Measurements from ENCODE around the gene SCAMP1. TPM values are rescaled to one million over a fixed set of nuclear protein-coding genes. Genes with fewer than 3 reads are reported as not detected.

SCAMP1 gene
- total RNA-seq, 2 experiments from 2014 or later, result 13.6 to 14.8 TPM

- intact Hi-C loops (cut with micrococcal nuclease), result no loop called here
- TF ChIP-seq CTCF (IDR thresholded peaks at IDR 0.05), result no peak
- ChIA-PET CTCF (no interaction called here), POLR2A (no interaction called here)
- ATAC-seq (no peak), DNase-seq (no peak)
- Mint-ChIP-seq H3K27me3 (peaks cover 58% of the 10 kb centered on the region), H3K27ac (no peak overlapping the region), H3K36me3 (ENCODE audit: low read depth) (no peaks in the 10 kb centered on the region), H3K4me1 (ENCODE audit: low read depth) (peaks cover 10% of the 10 kb centered on the region), H3K4me3 (no peak overlapping the region), H3K9me3 (no peaks in the 10 kb centered on the region)
These were observed 153.0 kb downstream of the SCAMP1 start for GRCh38 chr5:78513441-78513840.

- DNase-seq (no peak), ATAC-seq (no peak)
- POLR2A ChIA-PET, result no interaction called here
- H3K4me3 Mint-ChIP-seq, result no peak overlapping the region
- intact Hi-C loops (cut with micrococcal nuclease), result no loop called here
- no peak overlapping the region for H3K27ac Mint-ChIP-seq
- H3K4me1 Mint-ChIP-seq (ENCODE audit: low read depth), result peaks cover 2% of the 10 kb centered on the region
- peaks cover 50% of the 10 kb centered on the region for H3K27me3 Mint-ChIP-seq
- H3K36me3 Mint-ChIP-seq (ENCODE audit: low read depth), result no peaks in the 10 kb centered on the region
- CTCF ChIA-PET, result no interaction called here
- H3K9me3 Mint-ChIP-seq, result no peaks in the 10 kb centered on the region
- no peak for TF ChIP-seq CTCF (IDR thresholded peaks at IDR 0.05)
These were observed 154.3 kb downstream of the SCAMP1 start for GRCh38 chr5:78514427-78515330.

GRCh38 chr5:78515670-78516069, 155.3 kb downstream of the SCAMP1 start:
- Mint-ChIP-seq H3K36me3 (ENCODE audit: low read depth) (no peaks in the 10 kb centered on the region), H3K27ac (no peak overlapping the region), H3K9me3 (no peaks in the 10 kb centered on the region), H3K27me3 (peaks cover 50% of the 10 kb centered on the region), H3K4me3 (no peak overlapping the region), H3K4me1 (ENCODE audit: low read depth) (no peaks in the 10 kb centered on the region)
- intact Hi-C loops (cut with micrococcal nuclease), result no loop called here
- DNase-seq, result no peak
- CTCF ChIA-PET, result no interaction called here
- POLR2A ChIA-PET, result no interaction called here
- no peak for ATAC-seq
- TF ChIP-seq CTCF (IDR thresholded peaks at IDR 0.05), result no peak

- no peaks in the 10 kb centered on the region for H3K4me1 Mint-ChIP-seq (ENCODE audit: low read depth)
- intact Hi-C loops (cut with micrococcal nuclease), result no loop called here
- POLR2A ChIA-PET, result no interaction called here
- CTCF ChIA-PET, result interaction anchor here (0.6 kb wide), 1 partner anchor 8 kb away, joined by 3 read pairs; no protein-coding TSS in a partner anchor
- peaks cover 37% of the 10 kb centered on the region for H3K27me3 Mint-ChIP-seq
- H3K27ac Mint-ChIP-seq, result no peak overlapping the region
- no peak for ATAC-seq
- no peaks in the 10 kb centered on the region for H3K9me3 Mint-ChIP-seq
- no peaks in the 10 kb centered on the region for H3K36me3 Mint-ChIP-seq (ENCODE audit: low read depth)
- H3K4me3 Mint-ChIP-seq, result no peak overlapping the region
- no peak for TF ChIP-seq CTCF (IDR thresholded peaks at IDR 0.05)
- no peak for DNase-seq
These were observed 158.2 kb downstream of the SCAMP1 start for GRCh38 chr5:78518365-78519197.

All from activated CD8-positive, alpha-beta T cell treated with anti-CD3 and anti-CD28 coated beads for 36 hours (primary cell).